SK-N-SH (cell line): Measurements from ENCODE around the gene TAF5. TPM values are rescaled to one million over a fixed set of nuclear protein-coding genes. Genes with fewer than 3 reads are reported as not detected.
A peak's percentile ranks its signal among the peaks of the same experiment; 100 is the strongest.

ENCODE experiments used
- CTCF ChIA-PET: fragments of 300-600, 350-600 bp; formaldehyde crosslinking; extraction: SDS; loops from one replicate; lab custom pipeline; 2021; lab: Yijun Ruan, JAX
- POLR2A ChIA-PET: fragments of 350-600 bp; sonication (Branson Sonifier 250); formaldehyde crosslinking; extraction: SDS; loops from one replicate; lab custom pipeline; 2020; ENCODE audit warnings: antibody characterized with exemption, inconsistent platforms; lab: Yijun Ruan, JAX
- DNase-seq: peaks from one replicate; pipeline ENCODE4 v3.0.0; 2012
- H2AFZ ChIP-seq: fragments of 200-600 bp; sonication (generic); 2 replicates; pipeline ENCODE4 v1.8.1; 2016; ENCODE audit warnings: antibody characterized with exemption, mild to moderate bottlenecking, low read depth
- H3F3A ChIP-seq: fragments of 200-600 bp; sonication (generic); replicated peaks from 2 replicates; pipeline ENCODE3; 2016; ENCODE audit warnings: antibody characterized with exemption, mild to moderate bottlenecking; ENCODE audit not compliant: insufficient read depth
- H3K27ac ChIP-seq, 2 experiments: fragments of 200-500 bp in 1 of 2; fragments of 200-600 bp in 1 of 2; sonication (Bioruptor generic) in 1 of 2; sonication (generic), shearing (Covaris generic) in 1 of 2; 2 replicates each; pipeline versions ENCODE4 v1.5.1 to v1.6.1; 2014 to 2016; ENCODE audit warnings: low read depth in 2 of 2, inconsistent platforms in 1 of 2, low read length in 1 of 2, mild to moderate bottlenecking in 1 of 2, mixed read lengths in 1 of 2
- H3K27me3 ChIP-seq: fragments of 200-600 bp; sonication (generic), shearing (Covaris generic); 2 replicates; pipeline ENCODE4 v1.6.1; 2016; ENCODE audit warnings: mixed run types; ENCODE audit not compliant: insufficient read depth
- H3K36me3 ChIP-seq, 2 experiments: fragments of 200-500 bp in 1 of 2; fragments of 200-600 bp in 1 of 2; sonication (Bioruptor generic) in 1 of 2; sonication (generic) in 1 of 2; replicated peaks in 1 of 2; 2 replicates each; pipeline versions ENCODE3 to v1.5.1; 2014 to 2016; ENCODE audit warnings: low read length in 1 of 2, mild to moderate bottlenecking in 1 of 2; ENCODE audit not compliant: insufficient read depth in 2 of 2, control insufficient read depth in 1 of 2
- H3K4me1 ChIP-seq, 2 experiments: fragments of 200-500 bp in 1 of 2; fragments of 200-600 bp in 1 of 2; sonication (Bioruptor generic) in 1 of 2; sonication (generic), shearing (Covaris generic) in 1 of 2; 2 replicates each; pipeline versions ENCODE4 v1.5.1 to v1.6.1; 2014 to 2016; ENCODE audit warnings: low read depth in 1 of 2, low read length in 1 of 2, mixed run types in 1 of 2; ENCODE audit not compliant: insufficient read depth in 2 of 2, control insufficient read depth in 1 of 2
- H3K4me2 ChIP-seq: fragments of 200-600 bp; sonication (generic), shearing (Covaris generic); 2 replicates; pipeline ENCODE4 v1.6.1; 2017; ENCODE audit warnings: mixed run types
- H3K4me3 ChIP-seq, 2 experiments: fragments of 200-500 bp in 1 of 2; fragments of 200-600 bp in 1 of 2; sonication (Bioruptor generic) in 1 of 2; sonication (generic), shearing (Covaris generic) in 1 of 2; 2 replicates each; pipeline versions ENCODE4 v1.5.1 to v1.8.1; 2014 to 2016; ENCODE audit warnings: low read depth in 2 of 2, inconsistent platforms in 1 of 2, low read length in 1 of 2, mild to moderate bottlenecking in 1 of 2, mixed read lengths in 1 of 2, moderate library complexity in 1 of 2
- H3K79me2 ChIP-seq: fragments of 200-600 bp; sonication (generic); 2 replicates; pipeline ENCODE4 v1.8.1; 2017; ENCODE audit warnings: mild to moderate bottlenecking; ENCODE audit not compliant: insufficient read depth
- H3K9ac ChIP-seq: fragments of 200-600 bp; sonication (generic); 2 replicates; pipeline ENCODE4 v1.6.1; 2017; ENCODE audit warnings: mixed run types
- H3K9me2 ChIP-seq: fragments of 200-600 bp; sonication (generic); 2 replicates; pipeline ENCODE4 v1.6.1; 2017; ENCODE audit warnings: mixed run types
- H3K9me3 ChIP-seq: fragments of 200-600 bp; sonication (generic); 2 replicates; pipeline ENCODE4 v1.6.1; 2017; ENCODE audit warnings: mixed run types, mild to moderate bottlenecking, moderate library complexity
- H4K20me1 ChIP-seq: fragments of 200-600 bp; sonication (generic); 2 replicates; pipeline ENCODE4 v1.6.1; 2017; ENCODE audit warnings: mild to moderate bottlenecking, mixed run types; ENCODE audit not compliant: insufficient read depth
- ELF1 ChIP-seq: IDR thresholded peaks from 2 replicates; pipeline ENCODE4 v1.4.0; 2012
- EZH2phosphoT487 ChIP-seq: fragments of 200-600 bp; sonication (generic); IDR thresholded peaks from 2 replicates; pipeline ENCODE4 v1.6.1; 2017; ENCODE audit warnings: low read depth, mixed run types, mild to moderate bottlenecking, antibody characterized with exemption, moderate library complexity, borderline replicate concordance
- FOSL2 ChIP-seq: IDR thresholded peaks from 2 replicates; pipeline ENCODE4 v1.4.0; 2012; ENCODE audit warnings: low read depth, mild to moderate bottlenecking, moderate library complexity, borderline replicate concordance
- FOXJ3 ChIP-seq: sonication (generic); formaldehyde crosslinking; IDR thresholded peaks from 2 replicates; pipeline ENCODE4 v1.5.1; 2020; ENCODE audit warnings: mild to moderate bottlenecking, missing genetic modification reagents
- GABPA ChIP-seq: IDR thresholded peaks from 2 replicates; pipeline ENCODE4 v1.4.0; 2012; ENCODE audit warnings: low read depth, mild to moderate bottlenecking
- GATA2 ChIP-seq: sonication (generic); formaldehyde crosslinking; IDR thresholded peaks from 2 replicates; pipeline ENCODE4 v1.5.0; 2020; ENCODE audit warnings: mild to moderate bottlenecking, missing genetic modification reagents
- JUND ChIP-seq: IDR thresholded peaks from 2 replicates; pipeline ENCODE4 v1.4.0; 2012
- MEF2A ChIP-seq: IDR thresholded peaks from 2 replicates; pipeline ENCODE4 v1.4.0; 2012; ENCODE audit warnings: low read depth, borderline replicate concordance
- MXI1 ChIP-seq: IDR thresholded peaks from 2 replicates; pipeline ENCODE4 v1.6.1; 2012; ENCODE audit warnings: mild to moderate bottlenecking, low read depth, low read length, improper control_type of control experiment
- NRF1 ChIP-seq: IDR thresholded peaks from 2 replicates; pipeline ENCODE4 v1.6.1; 2012; ENCODE audit warnings: low read depth, mild to moderate bottlenecking, low read length
- POLR2AphosphoS5 ChIP-seq: IDR thresholded peaks from 2 replicates; pipeline ENCODE4 v1.6.1; 2012; ENCODE audit warnings: low read depth, low read length
- REST ChIP-seq: IDR thresholded peaks from 2 replicates; pipeline ENCODE4 v1.6.1; 2012; ENCODE audit warnings: mild to moderate bottlenecking, low read depth, low read length, moderate library complexity
- RXRA ChIP-seq: IDR thresholded peaks from 2 replicates; pipeline ENCODE4 v1.4.0; 2012; ENCODE audit warnings: low read depth, mild to moderate bottlenecking, borderline replicate concordance
- SIN3A ChIP-seq: IDR thresholded peaks from 2 replicates; pipeline ENCODE4 v1.6.1; 2012; ENCODE audit warnings: low read depth, mild to moderate bottlenecking, low read length, moderate library complexity, borderline replicate concordance
- TCF12 ChIP-seq: IDR thresholded peaks from 2 replicates; pipeline ENCODE4 v1.4.0; 2012
- USF2 ChIP-seq: fragments of 150-350 bp; IDR thresholded peaks from 2 replicates; pipeline ENCODE4 v1.6.1; 2017; ENCODE audit warnings: antibody characterized with exemption, low read length, low read depth, borderline replicate concordance
- YY1 ChIP-seq: IDR thresholded peaks from 2 replicates; pipeline ENCODE4 v1.4.0; 2012; ENCODE audit warnings: low read depth, mild to moderate bottlenecking
- ZBTB33 ChIP-seq: IDR thresholded peaks from 2 replicates; pipeline ENCODE4 v1.4.0; 2012; ENCODE audit warnings: low read depth, borderline replicate concordance
- polyA plus RNA-seq, 3 experiments: library from polyadenylated mRNA; depleted of rRNA; stranded (reverse); fragments of >200 nt; gene quantifications; 2 replicates each; pipeline ENCODE4 v1.2.3, GENCODE V29; 2012

The TAF5 gene
- polyA plus RNA-seq, 1 of the 3 experiments (the other 2 are of a cell fraction), result 1.3 TPM

GRCh38 chr10:103334567-103334966 lies 33.2 kb upstream of the TAF5 start:
- Histone ChIP-seq H2AFZ (no peak overlapping the region), H3K4me1 (no peaks in the 10 kb centered on the region), H4K20me1 (no peaks in the 10 kb centered on the region), H3K9me2 (no peaks in the 10 kb centered on the region), H3K36me3 (peaks cover 20 to 48% of the 10 kb centered on the region in 2 experiments), H3K79me2 (peaks cover 16% of the 10 kb centered on the region; the same call in 1 of the 2 replicates), H3K9ac (no peak overlapping the region), H3K4me2 (no peak overlapping the region), H3K27ac (0 out of 4 replicates have a peak overlapping the region, but pooled peaks of 1 of the 2 experiments have one; percentile 15), H3K27me3 (no peaks in the 10 kb centered on the region), H3K4me3 (no peak overlapping the region), H3K9me3 (no peaks in the 10 kb centered on the region), H3F3A (peaks cover 9% of the 10 kb centered on the region)
- ChIA-PET CTCF (interaction anchor here (0.6 to 4.5 kb wide), 42 partner anchors 8 to 1826 kb away, joined by 3 to 50 read pairs (median 4); partner anchors contain the start of genes CNNM2, CYP17A1, INA and NT5C2), POLR2A (interaction anchor here (0.6 to 0.7 kb wide), 2 partner anchors 57 to 480 kb away, joined by 3 read pairs; partner anchors contain the start of gene BORCS7)
- no peak for DNase-seq
- TF ChIP-seq JUND, result no peak
- TF ChIP-seq MEF2A, result no peak
- TF ChIP-seq USF2, result no peak
- no peak for TF ChIP-seq ZBTB33
- TF ChIP-seq EZH2phosphoT487, result no peak
- no peak for TF ChIP-seq YY1
- TF ChIP-seq TCF12, result no peak
- TF ChIP-seq NRF1, result no peak
- TF ChIP-seq FOSL2, result no peak
- TF ChIP-seq MXI1, result no peak
- no peak for TF ChIP-seq GATA2 (CRISPR knock-in tag)
- TF ChIP-seq SIN3A, result no peak
- no peak for TF ChIP-seq RXRA
- no peak for TF ChIP-seq GABPA
- TF ChIP-seq REST, result no peak
- TF ChIP-seq POLR2AphosphoS5, result no peak
- TF ChIP-seq ELF1, result no peak
- TF ChIP-seq FOXJ3, result no peak
